H9 (cell line): Measurements from ENCODE around the gene SDHB. TPM values are rescaled to one million over a fixed set of nuclear protein-coding genes. Genes with fewer than 3 reads are reported as not detected.

ENCODE experiments used
- DNase-seq: peaks from one replicate; pipeline ENCODE4 v3.0.0-alpha.2; 2017
- H2AFZ ChIP-seq: one replicate; pipeline ENCODE4 v1.6.1; 2013; ENCODE audit warnings: mild to moderate bottlenecking, low read length, control low read depth, moderate library complexity
- H2AK5ac ChIP-seq: 2 replicates; pipeline ENCODE4 v1.6.1; 2013; ENCODE audit warnings: low read length, control low read depth, mixed read lengths; ENCODE audit not compliant: insufficient read length
- H2BK120ac ChIP-seq: one replicate; pipeline ENCODE4 v1.6.1; 2013; ENCODE audit warnings: low read depth, mild to moderate bottlenecking, low read length, control low read depth, inconsistent platforms; ENCODE audit not compliant: poor library complexity, severe bottlenecking
- H2BK12ac ChIP-seq: 2 replicates; pipeline ENCODE4 v1.6.1; 2013; ENCODE audit warnings: low read length, control low read depth, mixed read lengths, low read depth; ENCODE audit not compliant: insufficient read length
- H2BK15ac ChIP-seq: 2 replicates; pipeline ENCODE4 v1.6.1; 2013; ENCODE audit warnings: low read depth, low read length, control low read depth
- H2BK20ac ChIP-seq: one replicate; pipeline ENCODE4 v1.6.1; 2013; ENCODE audit warnings: low read depth, mild to moderate bottlenecking, low read length, control low read depth, inconsistent platforms; ENCODE audit not compliant: poor library complexity, severe bottlenecking
- H2BK5ac ChIP-seq: 2 replicates; pipeline ENCODE4 v1.6.1; 2013; ENCODE audit warnings: low read length, control low read depth, mixed read lengths; ENCODE audit not compliant: insufficient read length
- H3K14ac ChIP-seq: 2 replicates; pipeline ENCODE4 v1.6.1; 2013; ENCODE audit warnings: low read length, control low read depth; ENCODE audit not compliant: insufficient read depth
- H3K18ac ChIP-seq: 2 replicates; pipeline ENCODE4 v1.6.1; 2013; ENCODE audit warnings: low read depth, mild to moderate bottlenecking, mixed read lengths, low read length, control low read depth; ENCODE audit not compliant: insufficient read length
- H3K23ac ChIP-seq: 2 replicates; pipeline ENCODE4 v1.6.1; 2013; ENCODE audit warnings: low read length, control low read depth, mixed read lengths, low read depth; ENCODE audit not compliant: insufficient read length
- H3K23me2 ChIP-seq: 2 replicates; pipeline ENCODE4 v1.6.1; 2013; ENCODE audit warnings: low read depth, mild to moderate bottlenecking, mixed read lengths, low read length, control low read depth; ENCODE audit not compliant: insufficient read length, poor library complexity, severe bottlenecking
- H3K27ac ChIP-seq: 2 replicates; pipeline ENCODE4 v1.5.1; 2013; ENCODE audit warnings: low read length, control low read depth, mixed read lengths, low read depth; ENCODE audit not compliant: insufficient read length
- H3K27me3 ChIP-seq: 2 replicates; pipeline ENCODE4 v1.6.1; 2013; ENCODE audit warnings: low read length, control low read depth, inconsistent platforms; ENCODE audit not compliant: insufficient read depth
- H3K4ac ChIP-seq: 2 replicates; pipeline ENCODE4 v1.6.1; 2013; ENCODE audit warnings: low read depth, mild to moderate bottlenecking, control low read depth, inconsistent platforms, low read length, moderate library complexity
- H3K4me1 ChIP-seq: 2 replicates; pipeline ENCODE4 v1.6.1; 2013; ENCODE audit warnings: low read length, control low read depth, inconsistent platforms; ENCODE audit not compliant: insufficient read depth
- H3K4me2 ChIP-seq: 2 replicates; pipeline ENCODE4 v1.6.1; 2013; ENCODE audit warnings: low read length, control low read depth, mixed read lengths; ENCODE audit not compliant: insufficient read length, insufficient read depth
- H3K56ac ChIP-seq: 2 replicates; pipeline ENCODE4 v1.6.1; 2013; ENCODE audit warnings: low read depth, mild to moderate bottlenecking, mixed read lengths, low read length, control low read depth; ENCODE audit not compliant: insufficient read length
- H3K79me1 ChIP-seq: 2 replicates; pipeline ENCODE4 v1.6.1; 2013; ENCODE audit warnings: low read depth, mild to moderate bottlenecking, moderate library complexity, low read length, control low read depth, inconsistent platforms; ENCODE audit not compliant: insufficient read depth, poor library complexity, severe bottlenecking
- H3K79me2 ChIP-seq: 2 replicates; pipeline ENCODE4 v1.6.1; 2013; ENCODE audit warnings: low read length, control low read depth, inconsistent platforms; ENCODE audit not compliant: insufficient read depth
- H3K9ac ChIP-seq: 2 replicates; pipeline ENCODE4 v1.6.1; 2013; ENCODE audit warnings: low read length, control low read depth, mixed read lengths; ENCODE audit not compliant: insufficient read length; ENCODE audit errors: extremely low read depth
- H3K9me3 ChIP-seq: one replicate; pipeline ENCODE4 v1.6.1; 2013; ENCODE audit warnings: low read depth, low read length, inconsistent platforms; ENCODE audit not compliant: control insufficient read depth
- H3T11ph ChIP-seq: one replicate; pipeline ENCODE4 v1.6.1; 2013; ENCODE audit warnings: mild to moderate bottlenecking, low read length, control low read depth, inconsistent platforms
- H4K20me1 ChIP-seq: one replicate; pipeline ENCODE4 v1.6.1; 2013; ENCODE audit not compliant: control insufficient read depth, insufficient read length, insufficient read depth
- H4K5ac ChIP-seq: 2 replicates; pipeline ENCODE4 v1.6.1; 2013; ENCODE audit warnings: low read depth, mild to moderate bottlenecking, mixed read lengths, low read length, control low read depth; ENCODE audit not compliant: insufficient read length
- H4K8ac ChIP-seq: replicated peaks from 2 replicates; pipeline ENCODE4 v1.6.1; 2013; ENCODE audit warnings: low read length, control low read depth, mixed read lengths, low read depth; ENCODE audit not compliant: insufficient read length
- H4K91ac ChIP-seq: 2 replicates; pipeline ENCODE4 v1.6.1; 2013; ENCODE audit warnings: low read depth, mild to moderate bottlenecking, moderate library complexity, mixed read lengths, low read length, control low read depth; ENCODE audit not compliant: insufficient read length
- H3K27ac Mint-ChIP-seq, 3 experiments: 2 replicates in 2 of 3; 3 replicates in 1 of 3; pipeline ENCODE4 v1.8.0; 2020 to 2021; ENCODE audit warnings: mixed read lengths in 3 of 3, mild to moderate bottlenecking in 1 of 3, moderate library complexity in 1 of 3
- H3K27me3 Mint-ChIP-seq: 2 replicates; pipeline ENCODE4 v1.8.0; 2021; ENCODE audit warnings: low read depth, mild to moderate bottlenecking, moderate library complexity, mixed read lengths
- H3K36me3 Mint-ChIP-seq, 3 experiments: 2 replicates in 2 of 3; 3 replicates in 1 of 3; pipeline ENCODE4 v1.8.0; 2020 to 2021; ENCODE audit warnings: low read depth in 3 of 3, mixed read lengths in 3 of 3; ENCODE audit not compliant: insufficient read depth in 1 of 3
- H3K4me1 Mint-ChIP-seq, 2 experiments: 2 replicates each; pipeline ENCODE4 v1.8.0; 2020; ENCODE audit warnings: mixed read lengths in 2 of 2
- H3K4me3 Mint-ChIP-seq, 2 experiments: 2 replicates in 1 of 2; 3 replicates in 1 of 2; pipeline ENCODE4 v1.8.0; 2020 to 2021; ENCODE audit warnings: mild to moderate bottlenecking in 2 of 2, mixed read lengths in 2 of 2, moderate library complexity in 1 of 2
- H3K9me3 Mint-ChIP-seq, 2 experiments: 2 replicates in 1 of 2; 3 replicates in 1 of 2; pipeline ENCODE4 v1.8.0; 2020; ENCODE audit warnings: mild to moderate bottlenecking in 2 of 2, mixed read lengths in 2 of 2, moderate library complexity in 1 of 2
- WGBS: extraction: QIAGEN DNeasy Blood & Tissue Kit; methylation state at CpG from one replicate; pipeline ENCODE4 v1.1.7; 2013; ENCODE audit warnings: missing lambda C conversion rate, low lambda C conversion rate, mixed read lengths; ENCODE audit not compliant: insufficient read length; ENCODE audit errors: extremely low coverage; 5-methylcytosine and 5-hydroxymethylcytosine counted together
- total RNA-seq: library from RNA; stranded (reverse); gene quantifications from 2 replicates; pipeline ENCODE4 v1.2.1, GENCODE V29; 2021
- TF ChIP-seq, protein P1 (sequence below): fragments of 200-600 bp; sonication (generic); conservative IDR thresholded peaks from 3 replicates; pipeline ENCODE4 v1.8.0; 2021; ENCODE audit warnings: antibody characterized with exemption, mild to moderate bottlenecking

The SDHB gene
- total RNA-seq, 1 experiment from 2014 or later = 77.5 TPM

DNA sequence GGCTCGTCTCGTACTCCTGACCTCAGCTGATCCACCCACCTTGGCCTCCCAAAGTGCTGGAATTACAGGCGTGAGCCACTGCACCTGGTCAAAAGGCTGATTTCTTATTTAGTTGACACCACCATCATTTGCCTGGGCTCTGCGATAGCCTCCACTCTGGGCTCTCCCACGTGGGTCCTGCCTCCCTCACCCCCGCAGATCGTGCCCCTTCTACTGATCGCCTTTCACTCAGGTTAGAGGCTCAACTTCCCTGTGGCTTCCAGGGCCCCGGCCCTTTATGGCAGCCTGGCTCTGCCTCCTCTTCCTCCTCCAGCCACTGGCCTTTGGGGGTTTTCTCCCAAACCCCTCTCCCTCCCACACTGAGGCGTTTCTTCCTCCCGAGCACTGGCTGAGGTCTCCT lies 70.9 kb downstream of the SDHB start:
- Histone ChIP-seq H3K9me3 (no peaks in the 10 kb centered on the region), H3K14ac (no peak overlapping the region), H2BK120ac (no peak overlapping the region), H4K20me1 (no peaks in the 10 kb centered on the region), H2BK15ac (no peak overlapping the region), H3T11ph (no peak overlapping the region), H3K9ac (no peak overlapping the region), H2AFZ (no peak overlapping the region), H2BK12ac (no peak overlapping the region), H3K4me1 (no peaks in the 10 kb centered on the region; the same call in 1 of the 2 replicates), H3K23me2 (peaks cover 11% of the 10 kb centered on the region), H3K79me2 (no peaks in the 10 kb centered on the region; the same call in 1 of the 2 replicates), H3K4ac (no peak overlapping the region), H2AK5ac (no peak overlapping the region), H3K56ac (no peak overlapping the region), H3K23ac (no peak overlapping the region), H2BK20ac (no peak overlapping the region), H4K8ac (no peak overlapping the region), H3K27ac (no peak overlapping the region), H4K91ac (no peak overlapping the region), H3K27me3 (no peaks in the 10 kb centered on the region), H4K5ac (no peak overlapping the region), H3K18ac (no peak overlapping the region), H3K79me1 (no peaks in the 10 kb centered on the region), H2BK5ac (no peak overlapping the region), H3K4me2 (no peak overlapping the region)
- peak overlapping the region in 1 of 2 experiments; percentile 21; a peak in 1 of 5 replicates for H3K4me3 Mint-ChIP-seq
- TF ChIP-seq, protein P1, sequence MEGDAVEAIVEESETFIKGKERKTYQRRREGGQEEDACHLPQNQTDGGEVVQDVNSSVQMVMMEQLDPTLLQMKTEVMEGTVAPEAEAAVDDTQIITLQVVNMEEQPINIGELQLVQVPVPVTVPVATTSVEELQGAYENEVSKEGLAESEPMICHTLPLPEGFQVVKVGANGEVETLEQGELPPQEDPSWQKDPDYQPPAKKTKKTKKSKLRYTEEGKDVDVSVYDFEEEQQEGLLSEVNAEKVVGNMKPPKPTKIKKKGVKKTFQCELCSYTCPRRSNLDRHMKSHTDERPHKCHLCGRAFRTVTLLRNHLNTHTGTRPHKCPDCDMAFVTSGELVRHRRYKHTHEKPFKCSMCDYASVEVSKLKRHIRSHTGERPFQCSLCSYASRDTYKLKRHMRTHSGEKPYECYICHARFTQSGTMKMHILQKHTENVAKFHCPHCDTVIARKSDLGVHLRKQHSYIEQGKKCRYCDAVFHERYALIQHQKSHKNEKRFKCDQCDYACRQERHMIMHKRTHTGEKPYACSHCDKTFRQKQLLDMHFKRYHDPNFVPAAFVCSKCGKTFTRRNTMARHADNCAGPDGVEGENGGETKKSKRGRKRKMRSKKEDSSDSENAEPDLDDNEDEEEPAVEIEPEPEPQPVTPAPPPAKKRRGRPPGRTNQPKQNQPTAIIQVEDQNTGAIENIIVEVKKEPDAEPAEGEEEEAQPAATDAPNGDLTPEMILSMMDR = no peak
- WGBS = no CpG with 5 or more reads among the region's 11 CpGs
- H3K4me1 Mint-ChIP-seq = peaks cover 21 to 35% of the 10 kb centered on the region in 2 experiments
- peaks cover 4 to 12% (median 11%) of the 10 kb centered on the region in 3 experiments; a peak in 5 of 7 replicates for H3K36me3 Mint-ChIP-seq
- peak overlapping the region; percentile 4 to 40 (median 34); a peak in 4 of 7 replicates for H3K27ac Mint-ChIP-seq
- peaks cover 9% of the 10 kb centered on the region for H3K27me3 Mint-ChIP-seq
- H3K9me3 Mint-ChIP-seq = no peaks in the 10 kb centered on the region
- DNase-seq = no peak
